Measurements from ENCODE around the gene BCAS4.

DNA sequence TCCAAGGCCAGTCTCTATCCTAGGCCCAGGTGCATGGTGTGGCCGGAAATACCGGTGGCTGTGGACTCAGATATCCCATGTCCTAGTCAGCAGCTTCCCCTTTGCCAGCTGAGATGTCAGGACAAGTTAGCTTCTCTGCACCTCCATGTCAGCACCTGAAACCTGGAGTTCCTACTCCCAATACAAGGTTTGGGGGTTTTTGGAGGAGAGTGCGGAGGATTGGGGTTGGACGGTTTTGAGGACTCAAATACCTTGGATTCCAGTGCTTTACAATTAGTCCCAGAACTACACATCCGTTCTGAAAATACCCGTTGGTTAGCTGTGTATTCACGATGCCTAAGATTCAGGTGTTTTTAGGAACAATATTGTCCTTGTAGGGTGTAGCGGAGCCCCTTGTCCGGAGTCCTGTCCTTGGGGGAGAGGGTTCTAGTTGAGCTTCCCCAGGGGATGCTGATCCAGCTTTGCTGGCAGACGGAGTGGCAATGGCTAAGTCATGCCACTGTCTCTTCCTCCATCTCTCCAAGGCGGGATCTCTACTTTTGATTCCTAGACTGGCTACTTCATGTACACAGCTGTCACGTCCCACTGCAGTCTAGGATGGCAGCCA is 91.4 kb downstream of the BCAS4 start:
- TF ChIP-seq POLR2A (IDR thresholded peaks at IDR 0.05) = no peak
- TF ChIP-seq, protein P1, sequence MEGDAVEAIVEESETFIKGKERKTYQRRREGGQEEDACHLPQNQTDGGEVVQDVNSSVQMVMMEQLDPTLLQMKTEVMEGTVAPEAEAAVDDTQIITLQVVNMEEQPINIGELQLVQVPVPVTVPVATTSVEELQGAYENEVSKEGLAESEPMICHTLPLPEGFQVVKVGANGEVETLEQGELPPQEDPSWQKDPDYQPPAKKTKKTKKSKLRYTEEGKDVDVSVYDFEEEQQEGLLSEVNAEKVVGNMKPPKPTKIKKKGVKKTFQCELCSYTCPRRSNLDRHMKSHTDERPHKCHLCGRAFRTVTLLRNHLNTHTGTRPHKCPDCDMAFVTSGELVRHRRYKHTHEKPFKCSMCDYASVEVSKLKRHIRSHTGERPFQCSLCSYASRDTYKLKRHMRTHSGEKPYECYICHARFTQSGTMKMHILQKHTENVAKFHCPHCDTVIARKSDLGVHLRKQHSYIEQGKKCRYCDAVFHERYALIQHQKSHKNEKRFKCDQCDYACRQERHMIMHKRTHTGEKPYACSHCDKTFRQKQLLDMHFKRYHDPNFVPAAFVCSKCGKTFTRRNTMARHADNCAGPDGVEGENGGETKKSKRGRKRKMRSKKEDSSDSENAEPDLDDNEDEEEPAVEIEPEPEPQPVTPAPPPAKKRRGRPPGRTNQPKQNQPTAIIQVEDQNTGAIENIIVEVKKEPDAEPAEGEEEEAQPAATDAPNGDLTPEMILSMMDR (IDR thresholded peaks at IDR 0.05) = no peak

Measured in thyroid gland (tissue), 4 donors.